GM19397 (cell line): ENCODE data around the gene GPC6.

ENCODE experiments used
- ATAC-seq: cut with Tn5 transposase; IDR thresholded peaks from one replicate; pipeline ENCODE4 v1.9.1; 2021; ENCODE audit warnings: mild to moderate bottlenecking, moderate library complexity; ENCODE audit not compliant: unreplicated experiment

GPC6 gene

GRCh38 chr13:93266681-93267080 is 40.1 kb downstream of the GPC6 start:
- ATAC-seq = no peak

GRCh38 chr13:93268327-93269028 is 41.9 kb downstream of the GPC6 start:
- no peak for ATAC-seq

GRCh38 chr13:93270769-93271742 is 44.4 kb downstream of the GPC6 start:
- ATAC-seq = no peak

GRCh38 chr13:93279982-93280381 is 53.4 kb downstream of the GPC6 start:
- ATAC-seq = no peak

- no peak for ATAC-seq
These were observed 54.1 kb downstream of the GPC6 start for GRCh38 chr13:93280688-93281087.

GRCh38 chr13:93283255-93283654 is 56.6 kb downstream of the GPC6 start:
- ATAC-seq = no peak

- ATAC-seq = no peak
These were observed 57.5 kb downstream of the GPC6 start for GRCh38 chr13:93284064-93284463.

- no peak for ATAC-seq
These were observed 59.4 kb downstream of the GPC6 start for GRCh38 chr13:93286047-93286446.

GRCh38 chr13:93289053-93289452 is 62.4 kb downstream of the GPC6 start:
- ATAC-seq = no peak

GRCh38 chr13:93289842-93290241 is 63.2 kb downstream of the GPC6 start:
- ATAC-seq = no peak

- ATAC-seq = no peak
These were observed 63.9 kb downstream of the GPC6 start for GRCh38 chr13:93290503-93290902.

- no peak for ATAC-seq
These were observed 65.8 kb downstream of the GPC6 start for GRCh38 chr13:93292366-93292765.

- ATAC-seq = no peak
These were observed 67.1 kb downstream of the GPC6 start for GRCh38 chr13:93293710-93294109.

GRCh38 chr13:93296584-93296983 is 70.0 kb downstream of the GPC6 start:
- no peak for ATAC-seq

GRCh38 chr13:93298713-93299112 is 72.1 kb downstream of the GPC6 start:
- ATAC-seq = no peak

- no peak for ATAC-seq
These were observed 77.5 kb downstream of the GPC6 start for GRCh38 chr13:93304134-93304533.

GRCh38 chr13:93304868-93305613 is 78.4 kb downstream of the GPC6 start:
- ATAC-seq = no peak

- ATAC-seq = no peak
These were observed 79.3 kb downstream of the GPC6 start for GRCh38 chr13:93305886-93306285.

- ATAC-seq = no peak
These were observed 80.5 kb downstream of the GPC6 start for GRCh38 chr13:93307136-93307535.

GRCh38 chr13:93307651-93308050 is 81.0 kb downstream of the GPC6 start:
- no peak for ATAC-seq

GRCh38 chr13:93309886-93310523 is 83.4 kb downstream of the GPC6 start:
- ATAC-seq = no peak
